Measurements from ENCODE around the gene MKX. TPM values are rescaled to one million over a fixed set of nuclear protein-coding genes. Genes with fewer than 3 reads are reported as not detected.

The MKX gene
- polyA plus RNA-seq (2013, experiment 1 of 4), result not detected
- polyA plus RNA-seq (2013, experiment 2 of 4), result not detected
- polyA plus RNA-seq (2013, experiment 3 of 4), result not detected
- polyA plus RNA-seq (2013, experiment 4 of 4), result not detected

- peaks cover 98% of the 10 kb centered on the region for H3K27me3 ChIP-seq (ENCODE audit: control insufficient read depth, insufficient read depth, low read length, poor library complexity, severe bottlenecking)
- no peaks in the 10 kb centered on the region for H3K36me3 ChIP-seq (ENCODE audit: control insufficient read depth, insufficient read depth, low read length)
- no peak within 1 kb of the TSS for H3K27ac ChIP-seq (ENCODE audit: insufficient read depth, low read depth, low read length, poor library complexity, severe bottlenecking)
- H3K4me3 ChIP-seq (ENCODE audit: insufficient read depth, low read depth, low read length), result peak within 1 kb of the TSS; percentile 28
- H3K9me3 ChIP-seq (ENCODE audit: control insufficient read depth, low read length), result no peaks in the 10 kb centered on the region
- WGBS, 2 experiments, result 0 to 1% methylated on average over 69 of the region's 69 CpGs
- peaks cover 13% of the 10 kb centered on the region for H3K4me1 ChIP-seq (ENCODE audit: control insufficient read depth, insufficient read depth, low read length)
Measured at GRCh38 chr10:27745732-27746396, at the start of gene MKX. Gene MKX, minus strand, starts transcription at chr10:27745819. Its CDS starts 2,404 bp downstream, at chr10:27743415.

GRCh38 chr10:27794157-27794556 is 48.5 kb upstream of the MKX start:
- no peaks in the 10 kb centered on the region for H3K36me3 ChIP-seq (ENCODE audit: control insufficient read depth, insufficient read depth, low read length)
- no peaks in the 10 kb centered on the region for H3K27me3 ChIP-seq (ENCODE audit: control insufficient read depth, insufficient read depth, low read length, poor library complexity, severe bottlenecking)
- H3K4me3 ChIP-seq (ENCODE audit: insufficient read depth, low read depth, low read length), result no peak overlapping the region
- H3K4me1 ChIP-seq (ENCODE audit: control insufficient read depth, insufficient read depth, low read length), result no peaks in the 10 kb centered on the region
- H3K9me3 ChIP-seq (ENCODE audit: control insufficient read depth, low read length), result no peaks in the 10 kb centered on the region
- H3K27ac ChIP-seq (ENCODE audit: insufficient read depth, low read depth, low read length, poor library complexity, severe bottlenecking), result no peak overlapping the region
- WGBS, 2 experiments, result 83% methylated on average over 1 of the region's 1 CpG

GRCh38 chr10:27792216-27792615 is 46.6 kb upstream of the MKX start:
- no peaks in the 10 kb centered on the region for H3K27me3 ChIP-seq (ENCODE audit: control insufficient read depth, insufficient read depth, low read length, poor library complexity, severe bottlenecking)
- H3K4me1 ChIP-seq (ENCODE audit: control insufficient read depth, insufficient read depth, low read length), result no peaks in the 10 kb centered on the region
- H3K27ac ChIP-seq (ENCODE audit: insufficient read depth, low read depth, low read length, poor library complexity, severe bottlenecking), result no peak overlapping the region
- no peaks in the 10 kb centered on the region for H3K36me3 ChIP-seq (ENCODE audit: control insufficient read depth, insufficient read depth, low read length)
- H3K9me3 ChIP-seq (ENCODE audit: control insufficient read depth, low read length), result no peaks in the 10 kb centered on the region
- 96 to 98% methylated on average over 2 of the region's 2 CpGs for WGBS, 2 experiments
- no peak overlapping the region for H3K4me3 ChIP-seq (ENCODE audit: insufficient read depth, low read depth, low read length)

GRCh38 chr10:27784272-27784671 is 38.7 kb upstream of the MKX start:
- Histone ChIP-seq H3K36me3 (ENCODE audit: control insufficient read depth, insufficient read depth, low read length) (no peaks in the 10 kb centered on the region), H3K4me1 (ENCODE audit: control insufficient read depth, insufficient read depth, low read length) (no peaks in the 10 kb centered on the region), H3K27me3 (ENCODE audit: control insufficient read depth, insufficient read depth, low read length, poor library complexity, severe bottlenecking) (no peaks in the 10 kb centered on the region), H3K9me3 (ENCODE audit: control insufficient read depth, low read length) (no peaks in the 10 kb centered on the region), H3K27ac (ENCODE audit: insufficient read depth, low read depth, low read length, poor library complexity, severe bottlenecking) (no peak overlapping the region), H3K4me3 (ENCODE audit: insufficient read depth, low read depth, low read length) (no peak overlapping the region)
- WGBS, 2 experiments, result 94 to 100% methylated on average over 2 of the region's 2 CpGs

GRCh38 chr10:27783660-27784059 is 38.0 kb upstream of the MKX start:
- Histone ChIP-seq H3K4me3 (ENCODE audit: insufficient read depth, low read depth, low read length) (no peak overlapping the region), H3K36me3 (ENCODE audit: control insufficient read depth, insufficient read depth, low read length) (no peaks in the 10 kb centered on the region), H3K9me3 (ENCODE audit: control insufficient read depth, low read length) (no peaks in the 10 kb centered on the region), H3K4me1 (ENCODE audit: control insufficient read depth, insufficient read depth, low read length) (no peaks in the 10 kb centered on the region), H3K27me3 (ENCODE audit: control insufficient read depth, insufficient read depth, low read length, poor library complexity, severe bottlenecking) (no peaks in the 10 kb centered on the region), H3K27ac (ENCODE audit: insufficient read depth, low read depth, low read length, poor library complexity, severe bottlenecking) (no peak overlapping the region)
- 45 to 50% methylated on average over 1 of the region's 1 CpG for WGBS, 2 experiments

GRCh38 chr10:27779462-27780015 is 33.9 kb upstream of the MKX start:
- 91 to 95% methylated on average over 9 of the region's 9 CpGs for WGBS, 2 experiments
- Histone ChIP-seq H3K27ac (ENCODE audit: insufficient read depth, low read depth, low read length, poor library complexity, severe bottlenecking) (no peak overlapping the region), H3K36me3 (ENCODE audit: control insufficient read depth, insufficient read depth, low read length) (no peaks in the 10 kb centered on the region), H3K4me3 (ENCODE audit: insufficient read depth, low read depth, low read length) (no peak overlapping the region), H3K27me3 (ENCODE audit: control insufficient read depth, insufficient read depth, low read length, poor library complexity, severe bottlenecking) (no peaks in the 10 kb centered on the region), H3K4me1 (ENCODE audit: control insufficient read depth, insufficient read depth, low read length) (no peaks in the 10 kb centered on the region), H3K9me3 (ENCODE audit: control insufficient read depth, low read length) (no peaks in the 10 kb centered on the region)

GRCh38 chr10:27774831-27775230 is 29.2 kb upstream of the MKX start:
- Histone ChIP-seq H3K4me3 (ENCODE audit: insufficient read depth, low read depth, low read length) (no peak overlapping the region), H3K27me3 (ENCODE audit: control insufficient read depth, insufficient read depth, low read length, poor library complexity, severe bottlenecking) (no peaks in the 10 kb centered on the region), H3K9me3 (ENCODE audit: control insufficient read depth, low read length) (no peaks in the 10 kb centered on the region), H3K4me1 (ENCODE audit: control insufficient read depth, insufficient read depth, low read length) (no peaks in the 10 kb centered on the region), H3K36me3 (ENCODE audit: control insufficient read depth, insufficient read depth, low read length) (no peaks in the 10 kb centered on the region), H3K27ac (ENCODE audit: insufficient read depth, low read depth, low read length, poor library complexity, severe bottlenecking) (no peak overlapping the region)
- 63 to 68% methylated on average over 1 to 2 of the region's 2 CpGs for WGBS, 2 experiments

GRCh38 chr10:27771231-27771630 is 25.6 kb upstream of the MKX start:
- no peaks in the 10 kb centered on the region for H3K4me1 ChIP-seq (ENCODE audit: control insufficient read depth, insufficient read depth, low read length)
- H3K27ac ChIP-seq (ENCODE audit: insufficient read depth, low read depth, low read length, poor library complexity, severe bottlenecking), result no peak overlapping the region
- H3K4me3 ChIP-seq (ENCODE audit: insufficient read depth, low read depth, low read length), result no peak overlapping the region
- H3K36me3 ChIP-seq (ENCODE audit: control insufficient read depth, insufficient read depth, low read length), result no peaks in the 10 kb centered on the region
- H3K9me3 ChIP-seq (ENCODE audit: control insufficient read depth, low read length), result no peaks in the 10 kb centered on the region
- H3K27me3 ChIP-seq (ENCODE audit: control insufficient read depth, insufficient read depth, low read length, poor library complexity, severe bottlenecking), result no peaks in the 10 kb centered on the region
- 86 to 89% methylated on average over 2 to 4 of the region's 4 CpGs for WGBS, 2 experiments

- WGBS, 2 experiments, result 88 to 94% methylated on average over 2 of the region's 2 CpGs
- Histone ChIP-seq H3K9me3 (ENCODE audit: control insufficient read depth, low read length) (no peaks in the 10 kb centered on the region), H3K4me3 (ENCODE audit: insufficient read depth, low read depth, low read length) (no peak overlapping the region), H3K4me1 (ENCODE audit: control insufficient read depth, insufficient read depth, low read length) (no peaks in the 10 kb centered on the region), H3K27me3 (ENCODE audit: control insufficient read depth, insufficient read depth, low read length, poor library complexity, severe bottlenecking) (no peaks in the 10 kb centered on the region), H3K36me3 (ENCODE audit: control insufficient read depth, insufficient read depth, low read length) (no peaks in the 10 kb centered on the region), H3K27ac (ENCODE audit: insufficient read depth, low read depth, low read length, poor library complexity, severe bottlenecking) (no peak overlapping the region)
Measured at GRCh38 chr10:27770181-27770580, 24.6 kb upstream of the MKX start.

GRCh38 chr10:27760867-27761266 is 15.2 kb upstream of the MKX start:
- H3K27ac ChIP-seq (ENCODE audit: insufficient read depth, low read depth, low read length, poor library complexity, severe bottlenecking), result no peak overlapping the region
- no peaks in the 10 kb centered on the region for H3K9me3 ChIP-seq (ENCODE audit: control insufficient read depth, low read length)
- peaks cover 7% of the 10 kb centered on the region for H3K4me1 ChIP-seq (ENCODE audit: control insufficient read depth, insufficient read depth, low read length)
- H3K4me3 ChIP-seq (ENCODE audit: insufficient read depth, low read depth, low read length), result no peak overlapping the region
- WGBS, 2 experiments, result 96% methylated on average over 5 of the region's 5 CpGs
- H3K36me3 ChIP-seq (ENCODE audit: control insufficient read depth, insufficient read depth, low read length), result no peaks in the 10 kb centered on the region
- H3K27me3 ChIP-seq (ENCODE audit: control insufficient read depth, insufficient read depth, low read length, poor library complexity, severe bottlenecking), result no peaks in the 10 kb centered on the region

Data from ectodermal cell (in vitro differentiated cells).